Endothelial cell of umbilical vein (primary cell): ENCODE data around the gene TMEM87B. TPM values are rescaled to one million over a fixed set of nuclear protein-coding genes. Genes with fewer than 3 reads are reported as not detected.

Experiments used
- BruUV-seq: library from RNA; stranded (reverse); fragments of 400-500 nt; replicated peaks from 2 replicates; lab custom pipeline; 2021; lab: Mats Ljungman, UMichigan
- CTCF ChIA-PET: fragments of 300-600, 350-600 bp; sonication (Branson Sonifier 250); formaldehyde crosslinking; loops from one replicate; lab custom pipeline; 2021; ENCODE audit warnings: antibody characterized with exemption, inconsistent platforms; lab: Charles Lee
- POLR2A ChIA-PET: fragments of 300-600, 350-600 bp; sonication (Branson Sonifier 250); formaldehyde crosslinking; loops from one replicate; lab custom pipeline; 2021; ENCODE audit warnings: antibody characterized with exemption, inconsistent platforms; lab: Charles Lee
- DNase-seq: peaks from one replicate; pipeline ENCODE4 v3.0.0-alpha.2; 2011; ENCODE audit warnings: low read depth, low spot score
- FAIRE-seq: peaks from 2 replicates; lab custom pipeline; 2011; peaks lifted over from hg19 to GRCh38; lab: Jason Lieb, UNC
- H2AFZ ChIP-seq: 2 replicates; pipeline ENCODE4 v1.6.0; 2012; ENCODE audit warnings: low read depth, low read length, control low read depth, inconsistent platforms
- H3K27ac ChIP-seq: 2 replicates; pipeline ENCODE4 v1.5.1; 2011; ENCODE audit warnings: low read depth, mild to moderate bottlenecking, control low read depth, low read length, moderate library complexity; ENCODE audit not compliant: insufficient read depth
- H3K27me3 ChIP-seq, 2 experiments: 2 replicates each; pipeline versions ENCODE4 v1.6.0 to v1.6.1; 2011; ENCODE audit warnings: low read length in 2 of 2, mixed read lengths in 1 of 2; ENCODE audit not compliant: control insufficient read depth in 2 of 2, insufficient read depth in 2 of 2
- H3K36me3 ChIP-seq, 2 experiments: 2 replicates in 1 of 2; 3 replicates in 1 of 2; pipeline ENCODE4 v1.5.1; 2011; ENCODE audit warnings: low read length in 2 of 2, mild to moderate bottlenecking in 1 of 2, moderate library complexity in 1 of 2; ENCODE audit not compliant: control insufficient read depth in 2 of 2, insufficient read depth in 2 of 2; ENCODE audit errors: extremely low read depth in 1 of 2
- H3K4me1 ChIP-seq: 3 replicates; pipeline ENCODE4 v1.5.1; 2011; ENCODE audit warnings: mild to moderate bottlenecking, low read length; ENCODE audit not compliant: control insufficient read depth, insufficient read depth; ENCODE audit errors: extremely low read depth
- H3K4me2 ChIP-seq: 2 replicates; pipeline ENCODE4 v1.6.1; 2011; ENCODE audit warnings: low read length, control low read depth, mixed read lengths; ENCODE audit not compliant: insufficient read depth
- H3K4me3 ChIP-seq, 3 experiments: fragments of 200-600 bp in 1 of 3; sonication (generic), shearing (Covaris generic) in 1 of 3; replicated peaks in 1 of 3; 2 replicates each; pipeline ENCODE4 v1.5.1; 2011 to 2016; ENCODE audit warnings: control low read depth in 3 of 3, low read length in 3 of 3, mild to moderate bottlenecking in 2 of 3, inconsistent platforms in 1 of 3, low read depth in 1 of 3, moderate library complexity in 1 of 3; ENCODE audit not compliant: insufficient read depth in 1 of 3
- H3K79me2 ChIP-seq: 2 replicates; pipeline ENCODE4 v1.6.0; 2012; ENCODE audit warnings: low read length, inconsistent platforms; ENCODE audit not compliant: control insufficient read depth, insufficient read depth
- H3K9ac ChIP-seq: replicated peaks from 2 replicates; pipeline ENCODE3; 2011; ENCODE audit warnings: low read length, control low read depth; ENCODE audit not compliant: insufficient read depth; ENCODE audit errors: extremely low read depth
- H3K9me1 ChIP-seq: replicated peaks from 3 replicates; pipeline ENCODE4 v1.6.0; 2011; ENCODE audit warnings: mild to moderate bottlenecking, low read length; ENCODE audit not compliant: control insufficient read depth, insufficient read depth; ENCODE audit errors: extremely low read depth
- H3K9me3 ChIP-seq: replicated peaks from 2 replicates; pipeline ENCODE4 v1.5.1; 2012; ENCODE audit warnings: low read length, inconsistent platforms; ENCODE audit not compliant: control insufficient read depth, insufficient read depth
- H4K20me1 ChIP-seq: replicated peaks from 2 replicates; pipeline ENCODE3; 2011; ENCODE audit warnings: mild to moderate bottlenecking, low read length; ENCODE audit not compliant: control insufficient read depth, insufficient read depth; ENCODE audit errors: extremely low read depth
- EZH2 ChIP-seq: IDR thresholded peaks from 2 replicates; pipeline ENCODE4 v1.6.1; 2012; ENCODE audit warnings: borderline replicate concordance, low read depth, mild to moderate bottlenecking, moderate library complexity, low read length, inconsistent platforms; ENCODE audit not compliant: severe bottlenecking
- FOS ChIP-seq: IDR thresholded peaks from 2 replicates; pipeline ENCODE4 v1.6.1; 2011; ENCODE audit warnings: mild to moderate bottlenecking, low read length, moderate library complexity, borderline replicate concordance; ENCODE audit not compliant: insufficient read depth
- GATA2 ChIP-seq: IDR thresholded peaks from 2 replicates; pipeline ENCODE4 v1.7.0; 2011; ENCODE audit warnings: low read depth, mild to moderate bottlenecking, moderate library complexity, mixed read lengths, low read length; ENCODE audit not compliant: insufficient read length, insufficient read depth
- JUN ChIP-seq: IDR thresholded peaks from 2 replicates; pipeline ENCODE4 v1.6.1; 2011; ENCODE audit warnings: borderline replicate concordance, low read depth; ENCODE audit not compliant: insufficient read length, insufficient read depth
- MYC ChIP-seq: IDR thresholded peaks from one replicate; pipeline ENCODE4 v1.6.1; 2011; ENCODE audit warnings: mild to moderate bottlenecking, low read depth, low read length
- POLR2A ChIP-seq: IDR thresholded peaks from 2 replicates; pipeline ENCODE4 v1.6.1; 2012; ENCODE audit warnings: low read depth, mild to moderate bottlenecking, control low read depth, low read length
- POLR2AphosphoS5 ChIP-seq: IDR thresholded peaks from 2 replicates; pipeline ENCODE4 v1.6.1; 2012; ENCODE audit warnings: low read depth, mild to moderate bottlenecking, control low read depth, low read length, moderate library complexity; ENCODE audit not compliant: insufficient read depth
- dilution Hi-C: fragments of 300-500 bp; cut with MboI; formaldehyde crosslinking; loops from one replicate; pipeline ENCODE4 v1.15.0; 2019; ENCODE audit warnings: low sequenced_read_pairs; ENCODE audit not compliant: extremely low pct_ligation_motif_present
- intact Hi-C: fragments of 100-400 bp; cut with micrococcal nuclease; formaldehyde crosslinking; loops from one replicate; pipeline ENCODE4 v1.10.0; 2022
- polyA plus RNA-seq, 4 experiments: library from polyadenylated mRNA; depleted of rRNA in 3 of 4; stranded (reverse) in 3 of 4; unstranded in 1 of 4; fragments of >200 nt; gene quantifications; 2 replicates each; pipeline versions ENCODE4 v1.2.1 to v1.2.3, GENCODE V29; 2011 to 2012; ENCODE audit warnings: missing spikeins in 1 of 4
- total RNA-seq: library from RNA; stranded (reverse); gene quantifications from 2 replicates; pipeline ENCODE4 v1.2.3, GENCODE V29; 2021
- TF ChIP-seq, protein P1 (sequence below), 2 donors: IDR thresholded peaks; 1 replicate in 1 of 2; 2 replicates in 1 of 2; pipeline ENCODE4 v1.5.1; 2011; ENCODE audit warnings: low read length in 2 of 2, mild to moderate bottlenecking in 2 of 2, moderate library complexity in 2 of 2, control low read depth in 1 of 2, inconsistent platforms in 1 of 2, low read depth in 1 of 2; ENCODE audit not compliant: insufficient read depth in 1 of 2; ENCODE audit errors: extremely low read depth in 1 of 2
- TF ChIP-seq, protein P2 (sequence below): IDR thresholded peaks from 2 replicates; pipeline ENCODE4 v1.6.1; 2011; ENCODE audit not compliant: insufficient read depth, insufficient read length

Gene TMEM87B
- total and polyA plus RNA-seq, 2 donors (not counting 3 experiments of a cell fraction or from before 2014, with no cell fraction given), result 17.6 to 21.5 TPM

DNA sequence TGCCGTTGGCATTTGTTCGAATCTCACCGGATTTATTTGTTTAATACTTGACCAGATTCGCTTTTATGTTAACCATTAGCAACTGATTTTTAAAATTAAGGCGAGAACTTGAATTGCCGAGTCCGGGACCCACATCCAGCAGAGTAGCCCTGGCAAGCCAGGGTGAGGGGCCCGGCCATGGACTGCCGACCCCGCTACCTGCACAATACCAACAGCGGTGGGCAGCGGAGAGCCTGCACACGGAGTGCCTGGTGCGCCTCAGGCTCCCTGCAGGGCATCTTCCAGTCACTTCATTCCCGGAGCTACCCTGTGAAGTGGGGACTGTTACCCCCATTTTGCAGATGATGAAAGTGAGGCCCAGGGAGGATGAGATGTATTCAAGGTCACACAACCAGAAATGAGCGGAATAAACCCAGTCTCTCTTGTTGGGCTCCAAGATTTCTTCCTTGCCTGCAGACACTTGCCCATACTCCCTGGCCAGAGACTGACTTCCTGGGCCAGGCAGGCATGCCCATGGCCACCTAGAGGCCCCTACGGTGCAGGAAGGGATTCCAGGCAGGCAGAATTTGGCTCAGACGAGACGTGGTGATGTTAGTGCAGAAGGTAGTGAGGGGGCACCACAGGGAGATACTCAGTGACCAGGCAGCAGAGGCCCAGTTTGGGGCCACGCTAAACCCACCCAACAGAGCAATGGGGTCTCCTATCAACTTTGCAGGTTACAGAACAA lies 86.0 kb downstream of the TMEM87B start:
- H3K9me1 ChIP-seq, result no peaks in the 10 kb centered on the region
- dilution Hi-C loops, result no loop called here
- no peaks in the 10 kb centered on the region for H3K27me3 ChIP-seq
- FAIRE-seq, result no peak
- no peak overlapping the region for H3K27ac ChIP-seq
- no peak for DNase-seq
- H2AFZ ChIP-seq, result no peak overlapping the region
- no peak for TF ChIP-seq GATA2
- TF ChIP-seq POLR2A, result no peak
- no peak for TF ChIP-seq FOS
- no peak for TF ChIP-seq POLR2AphosphoS5
- TF ChIP-seq, protein P1, sequence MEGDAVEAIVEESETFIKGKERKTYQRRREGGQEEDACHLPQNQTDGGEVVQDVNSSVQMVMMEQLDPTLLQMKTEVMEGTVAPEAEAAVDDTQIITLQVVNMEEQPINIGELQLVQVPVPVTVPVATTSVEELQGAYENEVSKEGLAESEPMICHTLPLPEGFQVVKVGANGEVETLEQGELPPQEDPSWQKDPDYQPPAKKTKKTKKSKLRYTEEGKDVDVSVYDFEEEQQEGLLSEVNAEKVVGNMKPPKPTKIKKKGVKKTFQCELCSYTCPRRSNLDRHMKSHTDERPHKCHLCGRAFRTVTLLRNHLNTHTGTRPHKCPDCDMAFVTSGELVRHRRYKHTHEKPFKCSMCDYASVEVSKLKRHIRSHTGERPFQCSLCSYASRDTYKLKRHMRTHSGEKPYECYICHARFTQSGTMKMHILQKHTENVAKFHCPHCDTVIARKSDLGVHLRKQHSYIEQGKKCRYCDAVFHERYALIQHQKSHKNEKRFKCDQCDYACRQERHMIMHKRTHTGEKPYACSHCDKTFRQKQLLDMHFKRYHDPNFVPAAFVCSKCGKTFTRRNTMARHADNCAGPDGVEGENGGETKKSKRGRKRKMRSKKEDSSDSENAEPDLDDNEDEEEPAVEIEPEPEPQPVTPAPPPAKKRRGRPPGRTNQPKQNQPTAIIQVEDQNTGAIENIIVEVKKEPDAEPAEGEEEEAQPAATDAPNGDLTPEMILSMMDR (IDR thresholded peaks at IDR 0.05; ENCODE audit: extremely low read depth in 1 of 2, insufficient read depth in 1 of 2, low read depth in 1 of 2, low read length in 2 of 2), result no peak
- TF ChIP-seq, protein P2, sequence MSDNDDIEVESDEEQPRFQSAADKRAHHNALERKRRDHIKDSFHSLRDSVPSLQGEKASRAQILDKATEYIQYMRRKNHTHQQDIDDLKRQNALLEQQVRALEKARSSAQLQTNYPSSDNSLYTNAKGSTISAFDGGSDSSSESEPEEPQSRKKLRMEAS, result no peak
- no peak for TF ChIP-seq JUN
- TF ChIP-seq MYC, result no peak
- no peak for TF ChIP-seq EZH2
- H3K79me2 ChIP-seq, result no peaks in the 10 kb centered on the region
- H3K4me2 ChIP-seq, result no peak overlapping the region
- H3K36me3 ChIP-seq, result no peaks in the 10 kb centered on the region
- no peak overlapping the region for H3K9ac ChIP-seq
- H3K9me3 ChIP-seq, result no peaks in the 10 kb centered on the region
- H3K4me3 ChIP-seq, result no peak overlapping the region
- ChIA-PET POLR2A (no interaction called here), CTCF (no interaction called here)
- intact Hi-C loops, result no loop called here
- H3K4me1 ChIP-seq, result peaks cover 9% of the 10 kb centered on the region
- H4K20me1 ChIP-seq, result no peaks in the 10 kb centered on the region
- no TSS peak for BruUV-seq
